ENCODE results near the gene ORAI1. TPM values are rescaled to one million over a fixed set of nuclear protein-coding genes. Genes with fewer than 3 reads are reported as not detected.

The ORAI1 gene
- total and polyA plus RNA-seq, 10 donors, result 12.9 to 47.5 (median 33.9) TPM

DNA sequence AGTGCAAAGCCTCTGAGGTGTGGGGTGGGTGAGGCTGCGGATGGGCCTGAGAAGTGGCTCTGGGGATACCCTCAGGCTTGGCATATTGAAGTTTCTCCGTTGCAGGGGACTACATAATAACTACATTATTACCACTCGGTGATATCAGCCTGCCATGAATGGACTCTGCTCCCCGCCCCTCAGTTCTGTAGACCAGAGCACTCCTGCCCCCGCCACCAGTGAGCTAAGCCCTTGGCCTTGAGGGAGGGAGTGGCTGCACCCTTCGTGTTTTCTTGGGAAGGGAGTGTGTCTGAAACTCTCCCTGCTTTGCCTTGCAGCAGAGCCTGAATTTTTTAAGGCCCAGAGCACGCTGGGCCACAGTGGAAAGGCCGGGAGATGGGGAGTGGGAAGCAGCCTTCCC is 1.7 kb downstream of the ORAI1 start:
- 25 to 37% (median 31%) methylated on average over 8 of the region's 8 CpGs for WGBS, 5 donors
- Histone ChIP-seq H3K4me3 (peak overlapping the region; percentile 77 to 98 (median 86)), H3K9me3 (no peaks in the 10 kb centered on the region), H3K27me3 (replicated peaks in 1 of 7) (no peaks in the 10 kb centered on the region), H3K4me1 (peaks cover 61 to 81% (median 73%) of the 10 kb centered on the region in 6 donors), H3K27ac (peak overlapping the region; percentile 95 to 99 (median 98)), H3K36me3 (peaks cover 0 to 13% (median 0%) of the 10 kb centered on the region in 6 donors)
- intact Hi-C loops (cut with DNase I; ENCODE audit: low total_unique reads), result loop anchor here (5.0 to 10.0 kb wide), 2 partner anchors 76 to 133 kb away; no protein-coding TSS in a partner anchor
- TF ChIP-seq POLR2AphosphoS5 (IDR thresholded peaks at IDR 0.05), result no peak
- TF ChIP-seq, protein P1, sequence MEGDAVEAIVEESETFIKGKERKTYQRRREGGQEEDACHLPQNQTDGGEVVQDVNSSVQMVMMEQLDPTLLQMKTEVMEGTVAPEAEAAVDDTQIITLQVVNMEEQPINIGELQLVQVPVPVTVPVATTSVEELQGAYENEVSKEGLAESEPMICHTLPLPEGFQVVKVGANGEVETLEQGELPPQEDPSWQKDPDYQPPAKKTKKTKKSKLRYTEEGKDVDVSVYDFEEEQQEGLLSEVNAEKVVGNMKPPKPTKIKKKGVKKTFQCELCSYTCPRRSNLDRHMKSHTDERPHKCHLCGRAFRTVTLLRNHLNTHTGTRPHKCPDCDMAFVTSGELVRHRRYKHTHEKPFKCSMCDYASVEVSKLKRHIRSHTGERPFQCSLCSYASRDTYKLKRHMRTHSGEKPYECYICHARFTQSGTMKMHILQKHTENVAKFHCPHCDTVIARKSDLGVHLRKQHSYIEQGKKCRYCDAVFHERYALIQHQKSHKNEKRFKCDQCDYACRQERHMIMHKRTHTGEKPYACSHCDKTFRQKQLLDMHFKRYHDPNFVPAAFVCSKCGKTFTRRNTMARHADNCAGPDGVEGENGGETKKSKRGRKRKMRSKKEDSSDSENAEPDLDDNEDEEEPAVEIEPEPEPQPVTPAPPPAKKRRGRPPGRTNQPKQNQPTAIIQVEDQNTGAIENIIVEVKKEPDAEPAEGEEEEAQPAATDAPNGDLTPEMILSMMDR (IDR thresholded peaks at IDR 0.05 in 8 of 11, conservative IDR thresholded peaks at IDR 0.05 in 3 of 11), result no peak
- no peak for TF ChIP-seq POLR2A (IDR thresholded peaks at IDR 0.05)
- peak; percentile 80 for DNase-seq

DNA sequence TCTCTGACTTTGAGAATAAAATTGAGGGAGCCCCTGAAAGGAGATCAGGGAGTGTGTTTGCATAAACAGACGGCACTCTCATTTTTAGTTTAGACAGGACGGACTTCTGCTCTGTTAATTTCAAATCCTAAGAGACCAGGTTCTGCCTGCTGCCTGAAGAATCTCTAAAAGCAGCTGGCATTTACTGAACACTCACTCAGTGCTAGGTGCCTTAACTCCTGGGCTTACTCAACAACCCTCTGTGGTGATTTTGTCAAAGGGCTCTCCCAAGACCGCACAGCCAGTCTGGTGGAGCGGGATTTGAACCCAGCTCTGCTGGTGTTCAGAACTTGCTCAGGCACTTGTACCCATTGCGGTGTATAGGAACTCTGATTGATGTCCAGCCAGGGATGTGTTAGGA is 2.2 kb downstream of the ORAI1 start:
- WGBS, 5 donors, result 45 to 66% (median 57%) methylated on average over 5 of the region's 5 CpGs
- intact Hi-C loops (cut with DNase I; ENCODE audit: low total_unique reads), result loop anchor here (5.0 to 10.0 kb wide), 2 partner anchors 76 to 134 kb away; no protein-coding TSS in a partner anchor
- Histone ChIP-seq H3K27me3 (replicated peaks in 1 of 7) (no peaks in the 10 kb centered on the region), H3K4me3 (peak overlapping the region in 7 of 8 donors; percentile 82 to 98 (median 88)), H3K36me3 (peaks cover 0 to 15% (median 0%) of the 10 kb centered on the region in 6 donors), H3K4me1 (peaks cover 65 to 86% (median 77%) of the 10 kb centered on the region in 6 donors), H3K9me3 (no peaks in the 10 kb centered on the region), H3K27ac (peak overlapping the region; percentile 95 to 99 (median 98))
- DNase-seq, result no peak
- TF ChIP-seq, protein P1 (IDR thresholded peaks at IDR 0.05 in 8 of 11, conservative IDR thresholded peaks at IDR 0.05 in 3 of 11), result no peak
- no peak for TF ChIP-seq POLR2AphosphoS5 (IDR thresholded peaks at IDR 0.05)
- no peak for TF ChIP-seq POLR2A (IDR thresholded peaks at IDR 0.05)

DNA sequence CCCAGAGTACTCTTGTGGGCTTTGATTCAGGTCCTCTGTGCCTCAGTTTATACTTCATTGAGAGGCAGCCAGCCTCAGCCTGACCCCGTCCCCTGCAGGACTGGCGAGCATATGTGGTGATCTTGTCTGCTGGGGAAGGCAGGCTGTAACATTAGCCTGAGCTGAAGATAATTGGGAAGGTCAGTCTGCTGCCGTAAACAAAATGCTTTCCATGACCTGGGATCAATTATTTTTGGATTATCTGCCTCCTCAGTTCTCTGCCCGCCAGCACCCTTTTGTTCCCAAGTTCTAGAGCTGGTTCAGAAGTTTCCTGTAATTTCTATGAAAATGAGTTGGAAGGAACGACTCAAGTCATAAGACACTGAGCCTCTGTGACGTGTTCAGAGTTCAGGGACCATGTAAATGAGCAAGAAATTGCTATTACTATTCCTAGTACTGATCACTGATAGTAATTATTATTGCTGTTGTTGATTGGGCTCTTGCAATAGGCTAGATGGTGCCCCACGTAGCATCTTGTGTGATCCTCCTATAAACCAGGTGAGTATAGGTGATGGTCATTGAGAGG is 4.5 kb downstream of the ORAI1 start:
- DNase-seq, result no peak
- WGBS, 5 donors, result 78 to 88% (median 83%) methylated on average over 7 of the region's 7 CpGs
- Histone ChIP-seq H3K9me3 (no peaks in the 10 kb centered on the region), H3K27me3 (replicated peaks in 1 of 7) (no peaks in the 10 kb centered on the region), H3K4me3 (no peak overlapping the region), H3K36me3 (peaks cover 0 to 22% (median 0%) of the 10 kb centered on the region in 6 donors), H3K27ac (peak overlapping the region in 4 of 8 donors; percentile 98 to 99 (median 98)), H3K4me1 (peaks cover 56 to 83% (median 74%) of the 10 kb centered on the region in 6 donors)
- TF ChIP-seq POLR2A (IDR thresholded peaks at IDR 0.05) (no peak), POLR2AphosphoS5 (IDR thresholded peaks at IDR 0.05) (no peak)
- TF ChIP-seq, protein P1 (IDR thresholded peaks at IDR 0.05 in 8 of 11, conservative IDR thresholded peaks at IDR 0.05 in 3 of 11), result no peak
- intact Hi-C loops (cut with DNase I; ENCODE audit: low total_unique reads), result no loop called here
